ENCODE results near the gene GPR18. TPM values are rescaled to one million over a fixed set of nuclear protein-coding genes. Genes with fewer than 3 reads are reported as not detected.

GPR18 gene
- total RNA-seq, 1 experiment from 2014 or later, result not detected

DNA sequence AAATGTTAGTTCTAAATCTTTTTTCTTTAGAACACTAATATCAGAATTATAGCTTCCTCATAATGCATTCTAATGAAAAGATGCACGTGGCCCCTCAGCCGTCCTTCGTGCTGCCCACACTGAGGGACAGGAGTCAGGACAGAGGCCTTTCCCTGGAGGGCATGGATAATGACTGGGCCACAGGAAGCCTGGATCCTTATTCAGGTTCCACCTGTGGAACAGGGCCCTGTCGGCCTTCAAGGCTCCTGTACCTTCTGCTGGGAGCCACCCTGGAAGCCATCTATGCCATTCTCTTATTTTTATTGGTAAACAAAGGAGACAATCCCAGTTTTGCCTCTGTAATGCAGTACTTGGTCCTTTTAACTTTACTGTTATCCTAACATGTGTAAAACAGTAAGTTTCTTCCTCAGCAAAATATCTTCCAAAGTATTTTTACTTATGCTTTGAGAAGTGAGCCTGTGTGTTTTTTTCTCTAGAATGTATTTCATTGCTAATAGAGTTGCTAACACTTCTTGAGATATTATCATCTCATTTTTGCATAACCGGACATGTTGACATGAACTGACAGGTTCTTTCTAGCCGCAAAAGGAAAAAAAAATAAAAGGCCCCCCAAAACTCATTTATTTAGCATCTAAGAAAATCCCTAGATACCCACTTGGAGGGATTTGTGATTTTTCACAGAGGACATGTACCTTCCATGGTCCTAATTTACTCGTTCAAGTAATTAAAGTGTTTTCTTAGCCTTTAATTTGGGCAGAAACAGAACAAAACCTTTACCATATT lies 43.1 kb upstream of the GPR18 start:
- ChIA-PET POLR2A (interaction anchor here (0.6 kb wide), 1 partner anchor 462 kb away, joined by 3 read pairs; no protein-coding TSS in a partner anchor), CTCF (no interaction called here)
- Mint-ChIP-seq H3K4me1 (ENCODE audit: low read depth, unreplicated experiment) (peaks cover 24% of the 10 kb centered on the region), H3K4me3 (ENCODE audit: unreplicated experiment) (no peak overlapping the region), H3K27ac (ENCODE audit: unreplicated experiment) (no peak overlapping the region), H3K27me3 (ENCODE audit: insufficient read depth, unreplicated experiment) (no peaks in the 10 kb centered on the region), H3K9me3 (ENCODE audit: unreplicated experiment) (no peaks in the 10 kb centered on the region), H3K36me3 (ENCODE audit: insufficient read depth, unreplicated experiment) (peaks cover 24% of the 10 kb centered on the region)
- H3K9me3 ChIP-seq, result no peaks in the 10 kb centered on the region
- BruUV-seq (replicated peaks), result no TSS peak
- H3K36me3 ChIP-seq (ENCODE audit: control insufficient read depth, insufficient read depth, low read length), result no peaks in the 10 kb centered on the region; the same call in 1 of the 2 replicates
- no peak overlapping the region for H3K4me3 ChIP-seq (ENCODE audit: low read depth, low read length)
- no peak for DNase-seq
- no peaks in the 10 kb centered on the region for H3K27me3 ChIP-seq (replicated peaks; ENCODE audit: control insufficient read depth, insufficient read depth, low read length)
- intact Hi-C loops (cut with micrococcal nuclease; ENCODE audit: unreplicated experiment), result no loop called here
- H3K4me1 ChIP-seq, result no peaks in the 10 kb centered on the region
- TF ChIP-seq, protein P1, sequence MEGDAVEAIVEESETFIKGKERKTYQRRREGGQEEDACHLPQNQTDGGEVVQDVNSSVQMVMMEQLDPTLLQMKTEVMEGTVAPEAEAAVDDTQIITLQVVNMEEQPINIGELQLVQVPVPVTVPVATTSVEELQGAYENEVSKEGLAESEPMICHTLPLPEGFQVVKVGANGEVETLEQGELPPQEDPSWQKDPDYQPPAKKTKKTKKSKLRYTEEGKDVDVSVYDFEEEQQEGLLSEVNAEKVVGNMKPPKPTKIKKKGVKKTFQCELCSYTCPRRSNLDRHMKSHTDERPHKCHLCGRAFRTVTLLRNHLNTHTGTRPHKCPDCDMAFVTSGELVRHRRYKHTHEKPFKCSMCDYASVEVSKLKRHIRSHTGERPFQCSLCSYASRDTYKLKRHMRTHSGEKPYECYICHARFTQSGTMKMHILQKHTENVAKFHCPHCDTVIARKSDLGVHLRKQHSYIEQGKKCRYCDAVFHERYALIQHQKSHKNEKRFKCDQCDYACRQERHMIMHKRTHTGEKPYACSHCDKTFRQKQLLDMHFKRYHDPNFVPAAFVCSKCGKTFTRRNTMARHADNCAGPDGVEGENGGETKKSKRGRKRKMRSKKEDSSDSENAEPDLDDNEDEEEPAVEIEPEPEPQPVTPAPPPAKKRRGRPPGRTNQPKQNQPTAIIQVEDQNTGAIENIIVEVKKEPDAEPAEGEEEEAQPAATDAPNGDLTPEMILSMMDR (IDR thresholded peaks at IDR 0.05; ENCODE audit: insufficient read depth in 1 of 2, low read depth in 1 of 2, low read length in 1 of 2, severe bottlenecking in 1 of 2, unreplicated experiment in 1 of 2), result no peak

DNA sequence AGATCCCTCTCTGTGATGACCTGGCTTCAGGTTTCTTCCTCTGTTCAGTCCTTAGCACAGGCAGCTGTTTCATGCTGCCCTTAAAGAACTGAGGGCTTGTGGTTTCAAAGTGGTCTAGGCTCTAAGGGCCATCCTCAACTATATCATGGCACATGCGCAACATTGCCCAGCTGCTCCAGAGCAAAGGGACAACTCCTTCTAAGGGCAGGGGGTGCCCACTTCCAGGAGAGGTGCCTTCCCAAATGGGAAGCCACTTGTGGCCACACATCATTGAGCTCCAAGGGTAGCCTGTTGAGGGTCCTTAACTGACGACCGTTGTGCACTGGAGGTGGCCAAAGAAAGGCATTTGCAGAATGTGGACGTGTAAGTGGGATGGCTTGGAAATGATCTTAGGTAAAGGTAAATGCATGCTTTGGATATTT lies 41.8 kb upstream of the GPR18 start:
- Histone ChIP-seq H3K36me3 (ENCODE audit: control insufficient read depth, insufficient read depth, low read length) (no peaks in the 10 kb centered on the region; the same call in 1 of the 2 replicates), H3K4me3 (ENCODE audit: low read depth, low read length) (no peak overlapping the region), H3K9me3 (no peaks in the 10 kb centered on the region), H3K4me1 (no peaks in the 10 kb centered on the region), H3K27me3 (replicated peaks; ENCODE audit: control insufficient read depth, insufficient read depth, low read length) (no peaks in the 10 kb centered on the region)
- H3K36me3 Mint-ChIP-seq (ENCODE audit: insufficient read depth, unreplicated experiment), result peaks cover 30% of the 10 kb centered on the region
- no peaks in the 10 kb centered on the region for H3K9me3 Mint-ChIP-seq (ENCODE audit: unreplicated experiment)
- no peaks in the 10 kb centered on the region for H3K27me3 Mint-ChIP-seq (ENCODE audit: insufficient read depth, unreplicated experiment)
- BruUV-seq (replicated peaks), result no TSS peak
- POLR2A ChIA-PET, result no interaction called here
- TF ChIP-seq, protein P1 (IDR thresholded peaks at IDR 0.05; ENCODE audit: insufficient read depth in 1 of 2, low read depth in 1 of 2, low read length in 1 of 2, severe bottlenecking in 1 of 2, unreplicated experiment in 1 of 2), result no peak
- no peak overlapping the region for H3K4me3 Mint-ChIP-seq (ENCODE audit: unreplicated experiment)
- peaks cover 24% of the 10 kb centered on the region for H3K4me1 Mint-ChIP-seq (ENCODE audit: low read depth, unreplicated experiment)
- H3K27ac Mint-ChIP-seq (ENCODE audit: unreplicated experiment), result peak overlapping the region; percentile 23
- CTCF ChIA-PET, result interaction anchor here (0.6 kb wide), 1 partner anchor 583 kb away, joined by 3 read pairs; no protein-coding TSS in a partner anchor
- intact Hi-C loops (cut with micrococcal nuclease; ENCODE audit: unreplicated experiment), result loop anchor here (10.0 kb wide), 1 partner anchor 135 kb away; no protein-coding TSS in a partner anchor
- no peak for DNase-seq

DNA sequence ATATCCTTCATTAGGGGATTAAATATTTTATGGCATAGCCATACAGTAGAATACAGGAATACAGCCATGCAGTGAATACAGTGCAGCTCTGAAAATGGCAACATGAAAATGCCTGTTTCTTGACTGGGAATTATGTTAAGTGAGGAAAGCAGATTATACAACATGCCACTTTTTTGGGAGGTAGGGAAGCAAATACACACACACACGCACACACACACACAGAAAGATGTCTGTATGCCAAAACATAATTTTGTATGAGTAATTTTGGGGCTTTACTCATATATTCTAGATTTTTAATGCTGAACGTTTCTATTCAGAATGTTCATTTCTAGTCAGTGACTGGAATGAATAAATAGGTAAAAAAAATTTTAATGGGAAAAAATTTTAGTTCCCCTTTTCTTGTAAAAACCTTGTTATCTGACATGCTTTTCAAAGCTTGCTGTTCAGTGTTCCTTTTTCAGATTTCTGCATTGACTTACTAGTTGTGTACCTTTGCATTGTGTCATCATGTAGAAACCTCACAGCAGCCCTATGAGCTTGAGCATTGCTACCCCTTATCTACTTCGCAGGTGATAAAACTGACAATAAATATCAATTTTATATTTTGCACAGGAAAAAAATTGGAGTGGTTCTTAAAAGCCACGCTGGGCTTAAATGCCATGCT lies 41.2 kb upstream of the GPR18 start:
- intact Hi-C loops (cut with micrococcal nuclease; ENCODE audit: unreplicated experiment), result loop anchor here (10.0 kb wide), 1 partner anchor 135 kb away; no protein-coding TSS in a partner anchor

More for the DNA sequence above, 41.2 kb upstream of the GPR18 start:
- TF ChIP-seq, protein P1 (IDR thresholded peaks at IDR 0.05; ENCODE audit: insufficient read depth in 1 of 2, low read depth in 1 of 2, low read length in 1 of 2, severe bottlenecking in 1 of 2, unreplicated experiment in 1 of 2), result no peak
- CTCF ChIA-PET, result no interaction called here
- peaks cover 24% of the 10 kb centered on the region for H3K4me1 Mint-ChIP-seq (ENCODE audit: low read depth, unreplicated experiment)
- Histone ChIP-seq H3K27me3 (replicated peaks; ENCODE audit: control insufficient read depth, insufficient read depth, low read length) (no peaks in the 10 kb centered on the region), H3K9me3 (no peaks in the 10 kb centered on the region), H3K36me3 (ENCODE audit: control insufficient read depth, insufficient read depth, low read length) (no peaks in the 10 kb centered on the region; the same call in 1 of the 2 replicates), H3K4me1 (no peaks in the 10 kb centered on the region), H3K4me3 (ENCODE audit: low read depth, low read length) (no peak overlapping the region)
- peaks cover 24% of the 10 kb centered on the region for H3K36me3 Mint-ChIP-seq (ENCODE audit: insufficient read depth, unreplicated experiment)
- POLR2A ChIA-PET, result no interaction called here
- H3K27ac Mint-ChIP-seq (ENCODE audit: unreplicated experiment), result no peak overlapping the region
- H3K27me3 Mint-ChIP-seq (ENCODE audit: insufficient read depth, unreplicated experiment), result no peaks in the 10 kb centered on the region
- DNase-seq, result no peak
- no peak overlapping the region for H3K4me3 Mint-ChIP-seq (ENCODE audit: unreplicated experiment)
- H3K9me3 Mint-ChIP-seq (ENCODE audit: unreplicated experiment), result no peaks in the 10 kb centered on the region
- no TSS peak for BruUV-seq (replicated peaks)
